K562 (cell line): ENCODE results near the gene EML6. TPM values are rescaled to one million over a fixed set of nuclear protein-coding genes. Genes with fewer than 3 reads are reported as not detected.
A peak's percentile ranks its signal among the peaks of the same experiment; 100 is the strongest.

Source experiments
- CREB3 ChIP-seq: fragments of 450-650 bp; conservative IDR thresholded peaks from 2 replicates; pipeline ENCODE4 v1.6.1; 2016; ENCODE audit warnings: missing genetic modification characterization, low read depth, mild to moderate bottlenecking, missing compliant biosample characterization, moderate library complexity
- FOXK2 ChIP-seq, 2 experiments: fragments of 450-650 bp; IDR thresholded peaks in 1 of 2; conservative IDR thresholded peaks in 1 of 2; 2 replicates each; pipeline ENCODE4 v1.6.1; 2016; ENCODE audit warnings: low read depth in 2 of 2, mild to moderate bottlenecking in 1 of 2
- JUND ChIP-seq, 2 experiments: IDR thresholded peaks; 2 replicates in 1 of 2; 3 replicates in 1 of 2; pipeline ENCODE4 v1.6.1; 2011; ENCODE audit warnings: borderline replicate concordance in 2 of 2, low read depth in 2 of 2, low read length in 2 of 2, improper control_type of control experiment in 1 of 2, missing biosample characterization in 1 of 2, missing genetic modification characterization in 1 of 2, missing genetic modification reagents in 1 of 2
- KDM5B ChIP-seq: fragments of 200-600 bp; sonication (generic); IDR thresholded peaks from 2 replicates; pipeline ENCODE4 v1.6.1; 2012; ENCODE audit warnings: low read depth, mild to moderate bottlenecking, moderate library complexity, low read length, control low read depth, inconsistent platforms; ENCODE audit not compliant: insufficient replicate concordance
- NONO ChIP-seq, 2 experiments: fragments of 200-400 bp in 1 of 2; fragments of 450-650 bp in 1 of 2; formaldehyde crosslinking in 1 of 2; IDR thresholded peaks; 2 replicates each; pipeline ENCODE4 v1.6.1; 2017; ENCODE audit warnings: low read depth in 2 of 2, mild to moderate bottlenecking in 2 of 2, moderate library complexity in 2 of 2, low read length in 1 of 2
- PRDM10 ChIP-seq: fragments of 450-650 bp; IDR thresholded peaks from 2 replicates; pipeline ENCODE4 v1.6.1; 2018; ENCODE audit not compliant: partially characterized antibody
- SIRT6 ChIP-seq: IDR thresholded peaks from one replicate; pipeline ENCODE4 v1.6.1; 2012; ENCODE audit warnings: low read depth, mild to moderate bottlenecking, control low read depth, inconsistent platforms, low read length, moderate library complexity
- TEAD4 ChIP-seq, 2 experiments: sonication (generic) in 1 of 2; formaldehyde crosslinking in 1 of 2; IDR thresholded peaks; 2 replicates each; pipeline versions ENCODE4 v1.6.1 to v1.8.0; 2012 to 2022; ENCODE audit warnings: borderline replicate concordance in 1 of 2, inconsistent platforms in 1 of 2, low read length in 1 of 2, mild to moderate bottlenecking in 1 of 2, missing genetic modification reagents in 1 of 2
- ZC3H4 ChIP-seq: sonication (generic); formaldehyde crosslinking; IDR thresholded peaks from 2 replicates; pipeline ENCODE4 v1.9.0; 2021; ENCODE audit warnings: missing genetic modification reagents, borderline replicate concordance
- ZNF584 ChIP-seq: fragments of 200-800 bp; sonication (Bioruptor generic); IDR thresholded peaks from 2 replicates; pipeline ENCODE4 v1.6.1; 2016; ENCODE audit warnings: low read depth, mild to moderate bottlenecking, missing genetic modification characterization, missing compliant biosample characterization
- polyA plus RNA-seq, 8 experiments: library from polyadenylated mRNA; depleted of rRNA in 4 of 8; stranded (reverse) in 5 of 8; unstranded in 3 of 8; fragments of >200 nt; fragmentation: Nextera tagmentation in 2 of 8; fragmentation: Illumina TruSeq in 1 of 8; extraction: Ambion mirVana in 2 of 8; extraction: Trizol in 1 of 8; gene quantifications; 2 replicates each; pipeline versions ENCODE4 v1.2.1 to v1.2.3, GENCODE V29; 2011 to 2014; ENCODE audit warnings: inconsistent platforms in 1 of 8, missing spikeins in 1 of 8
- total RNA-seq, 7 experiments: library from RNA; depleted of rRNA in 6 of 7; stranded (reverse); fragments of >200 nt in 6 of 7; fragmentation: Illumina TruSeq in 2 of 7; extraction: Trizol in 2 of 7; gene quantifications; 2 replicates each; pipeline versions ENCODE4 v1.2.1 to v1.2.3, GENCODE V29; 2011 to 2021; ENCODE audit warnings: low replicate concordance in 1 of 7
- TF ChIP-seq, protein P1 (sequence below): fragments of 450-650 bp; IDR thresholded peaks from 2 replicates; pipeline ENCODE4 v1.7.1; 2018; ENCODE audit warnings: mild to moderate bottlenecking, low read depth; ENCODE audit not compliant: partially characterized antibody
- TF ChIP-seq, protein P2 (sequence below): fragments of 450-650 bp; IDR thresholded peaks from 2 replicates; pipeline ENCODE4 v1.6.1; 2016; ENCODE audit warnings: borderline replicate concordance

The EML6 gene
- total and polyA plus RNA-seq, 9 of the 15 experiments (the other 6 are each of a cell fraction or from before 2014, with no cell fraction given) = 0.07 to 0.56 (median 0.25) TPM

- TF ChIP-seq CREB3 (peak; percentile 89), TEAD4 (IDR thresholded peaks at IDR 0.05; ENCODE audit: low read length) (peak; percentile 40; the same call in 1 of the 2 replicates), TEAD4 (CRISPR knock-in tag; IDR thresholded peaks at IDR 0.05; ENCODE audit: borderline replicate concordance) (no peak), JUND (IDR thresholded peaks at IDR 0.05; ENCODE audit: borderline replicate concordance, low read depth, low read length) (peak; percentile 67), JUND (tag; IDR thresholded peaks at IDR 0.05; ENCODE audit: borderline replicate concordance, low read depth, low read length) (peak; percentile 50; the same call in 2 of the 3 replicates), SIRT6 (no peak), KDM5B (peak; percentile 56), NONO (IDR thresholded peaks at IDR 0.05; ENCODE audit: low read depth in 2 of 2, low read length in 1 of 2) (peak in 1 of 2 experiments; percentile 35; a peak in 1 of 4 replicates), ZC3H4 (CRISPR knock-in tag) (no peak), PRDM10 (peak; percentile 30), ZNF584 (CRISPR knock-in tag) (peak; percentile 48; the same call in 1 of the 2 replicates), FOXK2 (conservative IDR thresholded peaks at IDR 0.05 in 1 of 2, IDR thresholded peaks at IDR 0.05 in 1 of 2; ENCODE audit: low read depth in 2 of 2) (peak; percentile 58 to 77)
- TF ChIP-seq, protein P1, sequence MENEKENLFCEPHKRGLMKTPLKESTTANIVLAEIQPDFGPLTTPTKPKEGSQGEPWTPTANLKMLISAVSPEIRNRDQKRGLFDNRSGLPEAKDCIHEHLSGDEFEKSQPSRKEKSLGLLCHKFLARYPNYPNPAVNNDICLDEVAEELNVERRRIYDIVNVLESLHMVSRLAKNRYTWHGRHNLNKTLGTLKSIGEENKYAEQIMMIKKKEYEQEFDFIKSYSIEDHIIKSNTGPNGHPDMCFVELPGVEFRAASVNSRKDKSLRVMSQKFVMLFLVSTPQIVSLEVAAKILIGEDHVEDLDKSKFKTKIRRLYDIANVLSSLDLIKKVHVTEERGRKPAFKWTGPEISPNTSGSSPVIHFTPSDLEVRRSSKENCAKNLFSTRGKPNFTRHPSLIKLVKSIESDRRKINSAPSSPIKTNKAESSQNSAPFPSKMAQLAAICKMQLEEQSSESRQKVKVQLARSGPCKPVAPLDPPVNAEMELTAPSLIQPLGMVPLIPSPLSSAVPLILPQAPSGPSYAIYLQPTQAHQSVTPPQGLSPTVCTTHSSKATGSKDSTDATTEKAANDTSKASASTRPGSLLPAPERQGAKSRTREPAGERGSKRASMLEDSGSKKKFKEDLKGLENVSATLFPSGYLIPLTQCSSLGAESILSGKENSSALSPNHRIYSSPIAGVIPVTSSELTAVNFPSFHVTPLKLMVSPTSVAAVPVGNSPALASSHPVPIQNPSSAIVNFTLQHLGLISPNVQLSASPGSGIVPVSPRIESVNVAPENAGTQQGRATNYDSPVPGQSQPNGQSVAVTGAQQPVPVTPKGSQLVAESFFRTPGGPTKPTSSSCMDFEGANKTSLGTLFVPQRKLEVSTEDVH = no peak
- TF ChIP-seq, protein P2, sequence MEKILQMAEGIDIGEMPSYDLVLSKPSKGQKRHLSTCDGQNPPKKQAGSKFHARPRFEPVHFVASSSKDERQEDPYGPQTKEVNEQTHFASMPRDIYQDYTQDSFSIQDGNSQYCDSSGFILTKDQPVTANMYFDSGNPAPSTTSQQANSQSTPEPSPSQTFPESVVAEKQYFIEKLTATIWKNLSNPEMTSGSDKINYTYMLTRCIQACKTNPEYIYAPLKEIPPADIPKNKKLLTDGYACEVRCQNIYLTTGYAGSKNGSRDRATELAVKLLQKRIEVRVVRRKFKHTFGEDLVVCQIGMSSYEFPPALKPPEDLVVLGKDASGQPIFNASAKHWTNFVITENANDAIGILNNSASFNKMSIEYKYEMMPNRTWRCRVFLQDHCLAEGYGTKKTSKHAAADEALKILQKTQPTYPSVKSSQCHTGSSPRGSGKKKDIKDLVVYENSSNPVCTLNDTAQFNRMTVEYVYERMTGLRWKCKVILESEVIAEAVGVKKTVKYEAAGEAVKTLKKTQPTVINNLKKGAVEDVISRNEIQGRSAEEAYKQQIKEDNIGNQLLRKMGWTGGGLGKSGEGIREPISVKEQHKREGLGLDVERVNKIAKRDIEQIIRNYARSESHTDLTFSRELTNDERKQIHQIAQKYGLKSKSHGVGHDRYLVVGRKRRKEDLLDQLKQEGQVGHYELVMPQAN = no peak
These were observed 232.1 kb downstream of the EML6 start (continued) for GRCh38 chr2:54955358-54956110.
